Dedifferentiated amniotic fluid mesenchymal stem cell (primary cell): ENCODE results near the gene WDR76.

ENCODE experiments used
- DNase-seq: peaks from one replicate; pipeline ENCODE4 v3.0.0-alpha.2; 2016; ENCODE audit errors: extremely low spot score

WDR76 gene

DNA sequence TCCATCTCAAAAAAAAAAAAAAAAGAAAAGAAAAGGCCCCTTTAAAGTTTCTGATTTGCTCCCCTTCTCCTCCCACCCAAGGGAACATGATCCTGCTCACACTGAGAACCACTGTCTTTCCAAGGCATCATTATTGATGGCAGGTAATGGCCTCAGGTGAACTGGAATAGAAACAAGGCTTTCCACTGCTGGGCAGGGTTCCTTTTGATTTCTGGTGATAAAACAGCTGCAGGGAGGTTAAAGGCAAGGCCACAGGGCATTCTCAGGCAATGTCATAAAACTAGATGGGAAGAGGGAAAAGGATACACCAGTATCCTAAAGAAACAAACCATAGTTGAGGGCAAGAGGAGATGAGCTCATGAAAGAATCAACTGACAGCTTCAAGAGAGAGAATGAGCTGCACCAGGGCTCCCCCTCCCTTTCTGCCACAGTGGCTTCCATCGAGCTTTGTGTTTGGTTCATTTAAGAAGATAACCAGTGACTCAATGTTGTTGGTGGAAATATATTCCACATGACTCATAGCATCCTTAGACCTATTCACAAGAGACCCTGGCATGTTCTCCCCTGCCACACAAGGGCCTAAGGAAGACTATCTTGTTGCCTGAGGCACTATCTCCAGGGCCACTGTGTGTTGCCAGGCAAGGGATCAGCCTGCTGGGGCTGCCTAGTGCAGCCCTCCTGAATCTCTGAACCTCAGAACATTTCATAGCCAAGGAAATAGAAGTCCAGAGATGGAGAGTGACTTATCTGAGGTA is 86.4 kb downstream of the WDR76 start:
- DNase-seq = peak; percentile 91

DNA sequence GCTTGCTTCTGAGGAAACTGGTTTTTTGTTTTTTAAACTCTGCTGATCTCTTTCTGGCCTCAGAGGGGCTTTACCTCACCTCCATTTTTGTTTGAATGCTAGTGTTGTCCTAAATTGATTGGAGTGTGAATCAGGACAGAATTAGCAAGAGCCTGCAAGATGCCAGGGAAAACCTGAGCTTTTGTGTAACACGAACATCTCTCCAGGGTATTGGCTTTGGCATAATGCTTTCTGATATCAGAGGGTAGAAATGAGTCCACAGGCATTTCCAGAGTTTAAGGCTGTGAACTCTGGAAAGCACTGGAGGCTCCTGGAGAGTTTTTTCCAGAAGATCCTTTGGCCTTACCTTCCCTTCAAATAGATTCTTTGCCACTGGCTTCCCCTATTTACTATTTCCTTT is 87.1 kb downstream of the WDR76 start:
- no peak for DNase-seq

DNA sequence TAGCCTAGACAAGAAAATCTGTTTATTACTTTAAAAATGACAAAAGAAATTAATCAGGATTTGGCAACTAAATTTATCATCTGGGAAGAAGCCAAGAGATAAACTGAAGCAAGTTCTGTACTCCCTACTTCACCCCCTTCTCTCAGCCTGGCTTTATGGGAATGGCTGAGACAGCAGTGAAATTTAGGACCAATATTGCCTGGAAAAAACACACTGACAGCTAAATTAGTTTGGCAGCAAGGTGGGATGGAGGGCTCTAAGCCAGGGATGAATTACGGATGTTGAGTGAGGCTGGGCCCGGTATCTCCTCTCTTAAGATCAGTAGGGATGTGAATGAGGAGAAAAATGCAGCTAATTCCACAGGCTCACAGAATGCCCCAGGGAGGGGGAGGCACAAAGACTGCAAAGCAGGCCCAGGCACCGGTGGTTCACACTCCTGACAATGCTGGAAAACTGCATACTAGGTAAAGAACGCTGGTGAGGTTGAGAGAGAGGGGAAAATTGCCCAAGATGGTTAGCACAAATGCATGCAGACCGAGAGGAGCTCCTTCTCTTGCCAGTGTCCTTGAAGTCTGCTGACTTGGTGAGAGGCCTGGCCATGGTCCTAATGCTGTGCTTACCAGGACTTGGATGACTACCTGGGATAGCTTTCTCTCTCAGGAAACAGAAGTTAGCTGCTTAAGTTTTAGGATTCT is 89.0 kb downstream of the WDR76 start:
- DNase-seq = no peak

DNA sequence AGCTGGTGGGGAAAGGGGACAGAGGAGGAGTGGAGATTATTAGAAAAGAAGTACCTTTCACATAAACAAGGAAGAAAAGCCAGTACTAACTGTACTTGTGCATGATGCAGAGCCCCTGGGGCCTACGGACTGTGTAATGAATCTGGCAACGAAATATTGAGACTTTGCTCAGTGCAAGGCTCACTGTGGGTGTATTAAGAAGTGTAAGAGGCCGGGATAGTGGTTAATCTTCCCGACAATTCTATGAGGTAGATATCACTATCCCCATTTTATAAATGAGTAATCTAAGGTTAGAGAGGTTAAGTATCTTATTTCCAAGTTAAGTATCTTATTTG is 89.5 kb downstream of the WDR76 start:
- DNase-seq = no peak
